CD4-positive, alpha-beta memory T cell (primary cell): ENCODE results near the gene TRAF3IP3. TPM values are rescaled to one million over a fixed set of nuclear protein-coding genes. Genes with fewer than 3 reads are reported as not detected.

Source experiments
- CTCF ChIA-PET: fragments of 350-600 bp; sonication (Branson Sonifier 250); formaldehyde crosslinking; loops from one replicate; lab custom pipeline; 2021; ENCODE audit warnings: inconsistent platforms; ENCODE audit not compliant: partially characterized antibody; lab: Charles Lee
- POLR2A ChIA-PET: fragments of 350-600 bp; sonication (Branson Sonifier 250); formaldehyde crosslinking; loops from one replicate; lab custom pipeline; 2021; ENCODE audit not compliant: partially characterized antibody; lab: Charles Lee
- DNase-seq, 5 donors: peaks; one replicate each; pipeline versions ENCODE4 v3.0.0 to v3.0.0-alpha.2; 2020 to 2022; ENCODE audit warnings: mixed read lengths in 1 of 5
- H3K27ac ChIP-seq: one replicate; pipeline ENCODE4 v1.7.0; 2013; ENCODE audit warnings: low read depth, low read length
- H3K27me3 ChIP-seq: 2 replicates; pipeline ENCODE4 v1.7.0; 2013; ENCODE audit warnings: mild to moderate bottlenecking, low read length, moderate library complexity; ENCODE audit not compliant: insufficient read depth
- H3K36me3 ChIP-seq: 2 replicates; pipeline ENCODE4 v1.7.0; 2013; ENCODE audit warnings: mild to moderate bottlenecking, low read length, moderate library complexity; ENCODE audit not compliant: insufficient read depth
- H3K4me1 ChIP-seq: 2 replicates; pipeline ENCODE4 v1.7.0; 2013; ENCODE audit warnings: mild to moderate bottlenecking, low read length, moderate library complexity; ENCODE audit not compliant: insufficient read depth
- H3K4me3 ChIP-seq, 2 donors: one replicate each; pipeline ENCODE4 v1.7.0; 2013; ENCODE audit warnings: low read length in 2 of 2, mild to moderate bottlenecking in 1 of 2
- H3K9me3 ChIP-seq, 2 donors: one replicate each; pipeline ENCODE4 v1.7.0; 2013; ENCODE audit warnings: low read length in 2 of 2, control low read depth in 1 of 2; ENCODE audit not compliant: control insufficient read depth in 1 of 2
- H3K27ac Mint-ChIP-seq, 7 donors: one replicate each; pipeline ENCODE4 v1.8.0; 2020 to 2021; ENCODE audit warnings: mixed read lengths in 7 of 7, mild to moderate bottlenecking in 6 of 7, inconsistent platforms in 3 of 7, moderate library complexity in 3 of 7
- H3K27me3 Mint-ChIP-seq, 2 donors: one replicate each; pipeline ENCODE4 v1.8.0; 2020 to 2021; ENCODE audit warnings: mixed read lengths in 2 of 2
- H3K36me3 Mint-ChIP-seq, 2 donors: one replicate each; pipeline ENCODE4 v1.8.0; 2020 to 2021; ENCODE audit warnings: mixed read lengths in 2 of 2, inconsistent platforms in 1 of 2, mild to moderate bottlenecking in 1 of 2
- H3K4me1 Mint-ChIP-seq, 4 donors: one replicate each; pipeline ENCODE4 v1.8.0; 2020 to 2021; ENCODE audit warnings: mixed read lengths in 4 of 4, mild to moderate bottlenecking in 1 of 4
- H3K4me3 Mint-ChIP-seq, 8 donors: one replicate each; pipeline ENCODE4 v1.8.0; 2020 to 2021; ENCODE audit warnings: mixed read lengths in 8 of 8, mild to moderate bottlenecking in 7 of 8, moderate library complexity in 6 of 8, inconsistent platforms in 3 of 8
- H3K9me3 Mint-ChIP-seq, 8 donors: one replicate each; pipeline ENCODE4 v1.8.0; 2020 to 2021; ENCODE audit warnings: mixed read lengths in 8 of 8, mild to moderate bottlenecking in 5 of 8, inconsistent platforms in 3 of 8, moderate library complexity in 1 of 8
- intact Hi-C: fragments of 100-400 bp; cut with micrococcal nuclease; formaldehyde crosslinking; loops from one replicate; pipeline ENCODE4 v1.15.1; 2023
- polyA plus RNA-seq, 2 donors: library from polyadenylated mRNA; unstranded; fragments of 300-500 nt; fragmentation: Illumina TruSeq; gene quantifications; one replicate each; pipeline ENCODE4 v1.2.3, GENCODE V29; 2021
- total RNA-seq, 2 experiments: library from RNA; stranded (reverse); gene quantifications; one replicate each; pipeline ENCODE4 v1.2.3, GENCODE V29; 2021

Gene TRAF3IP3
- total and polyA plus RNA-seq, 4 experiments from 2014 or later, result 435 to 574 (median 529) TPM

DNA sequence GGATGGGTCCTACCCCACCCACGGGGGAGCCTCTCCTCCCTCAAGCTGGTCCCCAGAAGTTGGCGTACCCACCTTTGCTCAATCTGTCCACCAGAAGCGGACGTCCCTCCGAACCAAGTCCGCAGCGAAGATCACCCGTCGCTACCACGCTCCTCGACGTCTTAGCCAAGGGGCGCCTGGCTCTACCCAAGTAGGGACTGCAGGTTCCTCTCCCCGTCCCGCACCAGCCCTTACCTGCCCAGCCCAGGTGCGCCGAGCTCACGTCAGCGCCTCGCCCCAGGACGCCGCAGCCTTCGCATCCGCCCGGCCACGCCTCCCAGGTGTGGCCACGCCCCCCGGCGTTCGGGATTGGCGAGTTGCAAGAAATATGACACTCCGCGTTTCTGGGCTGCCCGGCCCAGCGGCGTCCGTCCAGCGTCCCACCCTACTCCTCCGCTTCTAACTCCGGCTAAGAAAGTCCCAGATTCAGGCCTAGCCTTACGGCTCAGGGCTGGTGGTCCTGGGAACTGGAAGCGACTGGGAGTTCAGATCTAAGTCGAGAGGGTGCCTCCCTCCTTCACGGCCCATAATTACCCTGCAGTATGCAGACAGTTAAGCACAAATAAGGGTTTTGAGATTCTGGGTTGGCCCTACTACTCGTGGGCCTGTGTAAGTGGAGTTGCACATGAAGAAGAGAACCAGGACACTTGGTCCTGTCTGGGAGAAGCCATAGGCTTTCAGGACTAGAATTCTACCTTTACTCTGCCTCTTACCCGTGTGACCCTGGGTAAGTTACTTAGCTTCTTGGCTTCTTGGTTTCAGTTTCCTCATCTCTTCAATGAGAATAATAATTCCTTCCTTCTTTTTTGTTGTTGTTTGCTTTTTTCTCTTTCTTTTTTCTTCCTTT is 50.3 kb downstream of the TRAF3IP3 start, which contains the start of gene IRF6:
IRF6 (minus strand) TSS at position 268 of the 886 bp plus-strand sequence. CDS start 4,729 bp downstream, outside the sequence.
- no peaks in the 10 kb centered on the region for H3K36me3 Mint-ChIP-seq
- intact Hi-C loops, result loop anchor here (2.0 kb wide), 1 partner anchor 21 kb away; the partner anchor contains the start of gene UTP25
- peak within 1 kb of the TSS; percentile 91 to 97 (median 92) for H3K4me3 Mint-ChIP-seq
- H3K27ac Mint-ChIP-seq, result peak within 1 kb of the TSS; percentile 75 to 94 (median 91)
- H3K27me3 Mint-ChIP-seq, result peaks cover 0 to 5% of the 10 kb centered on the region in 2 donors
- CTCF ChIA-PET, result interaction anchor here (0.7 to 3.1 kb wide), 5 partner anchors 17 to 544 kb away, joined by 3 to 15 read pairs (median 10); partner anchors contain the start of gene UTP25
- H3K36me3 ChIP-seq, result no peaks in the 10 kb centered on the region
- no peak within 1 kb of the TSS for H3K27ac ChIP-seq
- POLR2A ChIA-PET, result interaction anchor here (0.6 to 2.2 kb wide), 7 partner anchors 9 to 38 kb away, joined by 3 to 13 read pairs (median 3); partner anchors contain the start of gene UTP25
- peaks cover 0 to 1% (median 0%) of the 10 kb centered on the region in 8 donors for H3K9me3 Mint-ChIP-seq
- no peaks in the 10 kb centered on the region for H3K9me3 ChIP-seq
- H3K4me3 ChIP-seq, result peak within 1 kb of the TSS in 1 of 2 donors; percentile 59
- peaks cover 6 to 13% (median 10%) of the 10 kb centered on the region in 4 donors for H3K4me1 Mint-ChIP-seq
- peak; percentile 60 to 71 (median 69) for DNase-seq
- H3K4me1 ChIP-seq, result peaks cover 12% of the 10 kb centered on the region
- no peaks in the 10 kb centered on the region for H3K27me3 ChIP-seq

DNA sequence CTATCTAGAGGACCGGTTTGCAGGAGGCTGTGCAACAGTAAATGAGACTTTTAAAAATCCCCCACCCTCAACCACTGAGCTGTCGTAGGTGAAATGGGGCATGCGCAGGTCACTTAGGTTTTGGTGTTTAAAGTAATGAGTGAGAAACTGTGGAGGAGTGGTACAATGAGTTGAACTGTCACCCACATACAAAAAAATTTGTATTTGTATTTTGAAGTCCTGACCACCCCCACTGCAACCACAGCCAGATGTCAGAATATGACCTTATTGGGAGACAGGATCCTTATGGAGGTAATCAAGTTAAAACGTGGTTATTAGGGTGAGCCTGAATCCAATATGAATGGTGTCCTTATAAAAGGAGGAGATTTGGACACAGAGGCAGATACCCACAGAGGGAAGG is 51.7 kb downstream of the TRAF3IP3 start:
- Histone ChIP-seq H3K9me3 (no peaks in the 10 kb centered on the region), H3K4me3 (no peak overlapping the region), H3K4me1 (peaks cover 12% of the 10 kb centered on the region), H3K27ac (no peak overlapping the region), H3K36me3 (no peaks in the 10 kb centered on the region), H3K27me3 (no peaks in the 10 kb centered on the region)
- peaks cover 6 to 13% (median 10%) of the 10 kb centered on the region in 4 donors for H3K4me1 Mint-ChIP-seq
- H3K36me3 Mint-ChIP-seq, result no peaks in the 10 kb centered on the region
- H3K27ac Mint-ChIP-seq, result no peak overlapping the region
- H3K27me3 Mint-ChIP-seq, result peaks cover 0 to 2% of the 10 kb centered on the region in 2 donors
- ChIA-PET POLR2A (interaction anchor here (0.6 kb wide), 1 partner anchor 26 kb away, joined by 3 read pairs; no protein-coding TSS in a partner anchor), CTCF (interaction anchor here (1.0 to 3.8 kb wide), 3 partner anchors 15 to 183 kb away, joined by 4 to 46 read pairs (median 11); no protein-coding TSS in a partner anchor)
- intact Hi-C loops, result loop anchor here (2.0 kb wide), 1 partner anchor 19 kb away; the partner anchor contains the start of gene UTP25
- no peak for DNase-seq
- no peak overlapping the region for H3K4me3 Mint-ChIP-seq
- H3K9me3 Mint-ChIP-seq, result peaks cover 0 to 1% (median 0%) of the 10 kb centered on the region in 8 donors

DNA sequence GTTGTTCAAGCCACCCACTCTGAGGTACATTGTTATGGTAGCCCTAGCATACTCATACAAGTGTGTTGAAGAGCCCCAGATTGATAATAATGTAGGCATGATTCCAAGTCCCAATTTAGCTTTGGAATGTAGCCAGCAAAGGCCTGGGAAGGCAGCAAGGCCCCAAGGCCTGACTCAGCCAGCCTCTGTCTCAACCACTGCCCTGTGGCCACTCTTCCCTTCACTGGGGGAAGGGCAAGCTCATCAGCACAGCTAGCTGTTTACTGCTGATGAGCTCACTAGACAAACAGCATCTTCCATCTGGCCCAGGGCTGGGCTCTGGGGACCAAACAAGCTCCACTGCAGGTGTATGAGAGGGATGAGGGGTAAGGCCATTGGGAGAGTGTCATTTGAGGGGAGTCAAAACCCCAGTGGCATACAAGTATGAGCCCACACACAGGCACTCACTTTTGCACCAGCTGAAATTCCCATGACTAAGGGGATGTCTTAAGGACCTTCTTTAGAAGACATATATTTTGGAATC is 52.3 kb downstream of the TRAF3IP3 start:
- Mint-ChIP-seq H3K27me3 (peaks cover 0 to 2% of the 10 kb centered on the region in 2 donors), H3K36me3 (no peaks in the 10 kb centered on the region), H3K4me1 (peaks cover 6 to 13% (median 10%) of the 10 kb centered on the region in 4 donors), H3K9me3 (peaks cover 0 to 1% (median 0%) of the 10 kb centered on the region in 8 donors), H3K4me3 (no peak overlapping the region), H3K27ac (no peak overlapping the region)
- intact Hi-C loops, result no loop called here
- H3K4me1 ChIP-seq, result peaks cover 12% of the 10 kb centered on the region
- no peak overlapping the region for H3K4me3 ChIP-seq
- ChIA-PET CTCF (interaction anchor here (1.0 to 3.8 kb wide), 3 partner anchors 14 to 183 kb away, joined by 4 to 46 read pairs (median 11); no protein-coding TSS in a partner anchor), POLR2A (interaction anchor here (0.6 to 0.8 kb wide), 2 partner anchors 8 to 27 kb away, joined by 3 read pairs; no protein-coding TSS in a partner anchor)
- no peaks in the 10 kb centered on the region for H3K36me3 ChIP-seq
- H3K27ac ChIP-seq, result no peak overlapping the region
- DNase-seq, result no peak
- no peaks in the 10 kb centered on the region for H3K9me3 ChIP-seq
- H3K27me3 ChIP-seq, result no peaks in the 10 kb centered on the region

DNA sequence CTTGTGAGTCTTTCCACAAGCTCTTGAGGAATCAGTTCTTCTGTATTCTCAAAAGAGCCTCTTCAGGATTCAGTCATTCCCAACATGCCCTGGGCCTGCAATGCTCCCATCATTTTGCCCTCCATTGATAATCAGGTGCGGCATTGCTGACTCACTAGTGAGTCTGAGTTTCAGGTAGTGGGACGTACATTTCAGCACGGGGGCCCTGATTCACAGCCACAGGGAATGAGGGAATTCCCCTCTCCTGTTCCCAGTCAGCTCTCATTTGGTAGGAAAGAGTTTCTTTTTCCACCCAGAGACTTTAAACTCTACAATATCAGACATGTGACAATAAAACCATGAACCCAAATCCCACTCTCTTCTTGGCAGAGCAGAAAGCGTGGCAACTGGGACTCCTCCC is 53.8 kb downstream of the TRAF3IP3 start:
- intact Hi-C loops, result no loop called here
- Histone ChIP-seq H3K4me3 (no peak overlapping the region), H3K9me3 (no peaks in the 10 kb centered on the region), H3K27me3 (no peaks in the 10 kb centered on the region), H3K4me1 (peaks cover 12% of the 10 kb centered on the region), H3K36me3 (no peaks in the 10 kb centered on the region), H3K27ac (no peak overlapping the region)
- H3K27me3 Mint-ChIP-seq, result peaks cover 0 to 2% of the 10 kb centered on the region in 2 donors
- peak overlapping the region in 1 of 7 donors; percentile 62 for H3K27ac Mint-ChIP-seq
- CTCF ChIA-PET, result interaction anchor here (3.8 kb wide), 1 partner anchor 13 kb away, joined by 46 read pairs; no protein-coding TSS in a partner anchor
- no peaks in the 10 kb centered on the region for H3K36me3 Mint-ChIP-seq
- no peak for DNase-seq
- POLR2A ChIA-PET, result no interaction called here
- H3K4me3 Mint-ChIP-seq, result no peak overlapping the region
- no peaks in the 10 kb centered on the region for H3K9me3 Mint-ChIP-seq
- peaks cover 6 to 13% (median 7%) of the 10 kb centered on the region in 4 donors for H3K4me1 Mint-ChIP-seq

DNA sequence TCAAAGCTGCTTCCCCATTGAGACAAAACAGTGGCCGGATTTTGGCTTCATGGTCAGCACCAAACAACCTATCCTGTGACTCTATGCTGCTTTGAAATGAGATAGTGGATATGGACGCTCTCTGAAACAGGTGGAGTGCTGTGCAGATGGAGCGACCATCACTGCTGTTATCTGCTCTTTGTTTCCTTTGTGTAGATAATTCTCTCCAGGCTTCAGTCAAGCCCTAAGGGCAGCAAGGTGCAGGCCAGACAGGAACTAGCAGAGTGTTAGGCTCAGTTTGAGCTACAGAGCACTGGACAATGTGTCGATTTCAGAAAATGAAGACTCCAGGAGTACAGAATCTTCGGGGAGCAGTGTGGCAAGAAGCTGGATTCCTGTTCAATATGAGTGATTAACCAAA is 54.9 kb downstream of the TRAF3IP3 start:
- POLR2A ChIA-PET, result no interaction called here
- H3K4me1 Mint-ChIP-seq, result peaks cover 4 to 14% (median 8%) of the 10 kb centered on the region in 4 donors
- Histone ChIP-seq H3K9me3 (no peaks in the 10 kb centered on the region), H3K27me3 (no peaks in the 10 kb centered on the region), H3K4me3 (no peak overlapping the region), H3K27ac (no peak overlapping the region), H3K36me3 (no peaks in the 10 kb centered on the region), H3K4me1 (peaks cover 10% of the 10 kb centered on the region)
- DNase-seq, result no peak
- no peak overlapping the region for H3K4me3 Mint-ChIP-seq
- CTCF ChIA-PET, result interaction anchor here (3.8 kb wide), 1 partner anchor 12 kb away, joined by 46 read pairs; no protein-coding TSS in a partner anchor
- H3K27ac Mint-ChIP-seq, result no peak overlapping the region
- no peaks in the 10 kb centered on the region for H3K9me3 Mint-ChIP-seq
- no peaks in the 10 kb centered on the region for H3K36me3 Mint-ChIP-seq
- peaks cover 0 to 2% of the 10 kb centered on the region in 2 donors for H3K27me3 Mint-ChIP-seq
- intact Hi-C loops, result no loop called here

DNA sequence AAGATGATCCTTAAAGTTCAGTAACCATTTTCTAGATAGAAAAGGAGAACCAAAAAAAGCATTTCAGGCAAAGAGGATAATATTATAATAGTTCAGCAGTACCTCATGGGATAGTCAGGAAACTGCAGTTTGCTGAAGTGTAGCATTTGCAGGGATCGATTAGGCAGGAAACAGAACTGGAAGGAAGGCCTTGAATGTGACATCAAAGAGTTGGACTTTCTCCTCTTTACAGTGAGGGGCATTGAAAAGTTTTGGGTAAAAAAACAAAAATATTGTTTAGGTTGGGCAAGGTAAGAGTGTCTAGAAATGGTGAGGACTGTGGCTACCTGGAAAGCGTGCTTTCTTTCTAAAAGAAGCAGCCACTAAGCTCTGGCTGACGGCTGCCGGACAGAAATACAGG is 58.0 kb downstream of the TRAF3IP3 start:
- no peaks in the 10 kb centered on the region for H3K9me3 Mint-ChIP-seq
- H3K27me3 Mint-ChIP-seq, result peaks cover 2 to 11% of the 10 kb centered on the region in 2 donors
- ChIA-PET POLR2A (no interaction called here), CTCF (interaction anchor here (1.4 to 4.3 kb wide), 3 partner anchors 10 to 26 kb away, joined by 3 to 58 read pairs (median 15); partner anchors contain the start of gene UTP25)
- H3K4me3 ChIP-seq, result no peak overlapping the region
- no peak overlapping the region for H3K27ac ChIP-seq
- H3K27me3 ChIP-seq, result no peaks in the 10 kb centered on the region
- H3K36me3 ChIP-seq, result no peaks in the 10 kb centered on the region
- DNase-seq, result no peak
- intact Hi-C loops, result no loop called here
- peaks cover 2 to 12% (median 4%) of the 10 kb centered on the region in 4 donors for H3K4me1 Mint-ChIP-seq
- H3K36me3 Mint-ChIP-seq, result no peaks in the 10 kb centered on the region
- H3K9me3 ChIP-seq, result no peaks in the 10 kb centered on the region
- H3K4me1 ChIP-seq, result peaks cover 7% of the 10 kb centered on the region
- no peak overlapping the region for H3K27ac Mint-ChIP-seq
- no peak overlapping the region for H3K4me3 Mint-ChIP-seq
